Measurements from ENCODE around the gene SOHLH1.

SOHLH1 gene

GRCh38 chr9:135661816-135662560 lies 37.3 kb downstream of the SOHLH1 start:
- no peak for DNase-seq (ENCODE audit: low read depth, low spot score)

GRCh38 chr9:135660407-135660806 lies 38.9 kb downstream of the SOHLH1 start:
- no peak for DNase-seq (ENCODE audit: low read depth, low spot score)

GRCh38 chr9:135659252-135659651 lies 40.0 kb downstream of the SOHLH1 start:
- no peak for DNase-seq (ENCODE audit: low read depth, low spot score)

GRCh38 chr9:135657416-135657815 lies 41.9 kb downstream of the SOHLH1 start:
- no peak for DNase-seq (ENCODE audit: low read depth, low spot score)

- DNase-seq (ENCODE audit: low read depth, low spot score) = no peak
Measured at GRCh38 chr9:135655317-135655716, 44.0 kb downstream of the SOHLH1 start.

GRCh38 chr9:135650408-135650807 lies 48.9 kb downstream of the SOHLH1 start:
- no peak for DNase-seq (ENCODE audit: low read depth, low spot score)

GRCh38 chr9:135649508-135649907 lies 49.8 kb downstream of the SOHLH1 start:
- DNase-seq (ENCODE audit: low read depth, low spot score) = no peak

GRCh38 chr9:135648494-135649410 lies 50.5 kb downstream of the SOHLH1 start:
- no peak for DNase-seq (ENCODE audit: low read depth, low spot score)

GRCh38 chr9:135647884-135648283 lies 51.4 kb downstream of the SOHLH1 start:
- no peak for DNase-seq (ENCODE audit: low read depth, low spot score)

- DNase-seq (ENCODE audit: low read depth, low spot score) = no peak
Measured at GRCh38 chr9:135644631-135645218, 54.6 kb downstream of the SOHLH1 start.

Data from astrocyte of the hippocampus (primary cell).